Measurements from ENCODE around the gene ITSN2.

GRCh38 chr2:24365826-24366225 lies 5.5 kb upstream of the ITSN2 start:
- TF ChIP-seq POLR2A (IDR thresholded peaks at IDR 0.05) (no peak), CTCF (IDR thresholded peaks at IDR 0.05) (no peak)

All from right lobe of liver (tissue), 4 donors.